K562 (cell line): Measurements from ENCODE around the gene PSMB8. TPM values are rescaled to one million over a fixed set of nuclear protein-coding genes. Genes with fewer than 3 reads are reported as not detected.

Experiments
- ADNP ChIP-seq: fragments of 200-800 bp; sonication (Bioruptor generic); IDR thresholded peaks from 2 replicates; pipeline ENCODE4 v1.6.1; 2016; ENCODE audit warnings: missing genetic modification characterization, missing compliant biosample characterization
- ARNT ChIP-seq, 2 experiments: fragments of 450-650 bp; IDR thresholded peaks; 2 replicates each; pipeline ENCODE4 v1.6.1; 2016; ENCODE audit warnings: mild to moderate bottlenecking in 1 of 2
- E2F8 ChIP-seq: fragments of 450-650 bp; IDR thresholded peaks from 2 replicates; pipeline ENCODE4 v1.7.1; 2018; ENCODE audit warnings: mild to moderate bottlenecking, low read depth; ENCODE audit not compliant: partially characterized antibody
- GTF2E2 ChIP-seq: fragments of 200-800 bp; sonication (Bioruptor generic); IDR thresholded peaks from 2 replicates; pipeline ENCODE4 v1.6.1; 2016; ENCODE audit warnings: missing genetic modification characterization, missing compliant biosample characterization
- HNRNPL ChIP-seq: fragments of 200-400 bp; formaldehyde crosslinking; IDR thresholded peaks from 2 replicates; pipeline ENCODE4 v1.6.1; 2017; ENCODE audit warnings: low read depth, mild to moderate bottlenecking, low read length
- KLF13 ChIP-seq: fragments of 450-650 bp; IDR thresholded peaks from 2 replicates; pipeline ENCODE4 v1.6.1; 2016; ENCODE audit warnings: missing genetic modification characterization, low read depth, mild to moderate bottlenecking, missing compliant biosample characterization, moderate library complexity, borderline replicate concordance
- MCM7 ChIP-seq, 2 experiments: fragments of 450-650 bp; IDR thresholded peaks; 2 replicates each; pipeline ENCODE4 v1.6.1; 2016 to 2018
- NCOA4 ChIP-seq: fragments of 450-650 bp; IDR thresholded peaks from 2 replicates; pipeline ENCODE4 v1.6.1; 2018; ENCODE audit warnings: mild to moderate bottlenecking; ENCODE audit not compliant: partially characterized antibody
- NFYB ChIP-seq: IDR thresholded peaks from 2 replicates; pipeline ENCODE4 v1.6.1; 2011; ENCODE audit warnings: mild to moderate bottlenecking, moderate library complexity; ENCODE audit not compliant: insufficient read length; ENCODE audit errors: extremely low read depth
- NUFIP1 ChIP-seq: fragments of 450-650 bp; IDR thresholded peaks from 2 replicates; pipeline ENCODE4 v1.6.1; 2018; ENCODE audit not compliant: partially characterized antibody
- PKNOX1 ChIP-seq: fragments of 450-650 bp; IDR thresholded peaks from 2 replicates; pipeline ENCODE4 v1.6.1; 2016
- POLR2AphosphoS5 ChIP-seq: IDR thresholded peaks from 2 replicates; pipeline ENCODE4 v1.6.1; 2011; ENCODE audit warnings: mild to moderate bottlenecking, low read depth, low read length, moderate library complexity; ENCODE audit not compliant: control insufficient read depth, insufficient read depth
- PURB ChIP-seq: sonication (generic); formaldehyde crosslinking; IDR thresholded peaks from 2 replicates; pipeline ENCODE4 v1.9.0; 2021; ENCODE audit warnings: low read depth, mild to moderate bottlenecking, missing genetic modification reagents
- SOX6 ChIP-seq: fragments of 450-650 bp; IDR thresholded peaks from 2 replicates; pipeline ENCODE4 v1.6.1; 2014; ENCODE audit warnings: mild to moderate bottlenecking
- XRCC5 ChIP-seq: fragments of 200-400 bp; formaldehyde crosslinking; IDR thresholded peaks from 2 replicates; pipeline ENCODE4 v1.6.1; 2017; ENCODE audit warnings: low read depth, mild to moderate bottlenecking, low read length
- ZEB2 ChIP-seq: fragments of 450-650 bp; IDR thresholded peaks from 2 replicates; pipeline ENCODE4 v1.6.1; 2016
- ZNF121 ChIP-seq: sonication (generic); formaldehyde crosslinking; conservative IDR thresholded peaks from 2 replicates; pipeline ENCODE4 v1.8.0; 2022; ENCODE audit warnings: missing genetic modification reagents
- ZNF134 ChIP-seq: fragments of 250-450 bp; sonication (Bioruptor Pico); conservative IDR thresholded peaks from 2 replicates; pipeline ENCODE4 v1.4.0; 2020
- ZNF445 ChIP-seq: fragments of 250-450 bp; sonication (Bioruptor Pico); IDR thresholded peaks from 2 replicates; pipeline ENCODE4 v1.4.0; 2020; ENCODE audit warnings: low read depth, mild to moderate bottlenecking, moderate library complexity
- ZNF518B ChIP-seq: fragments of 250-450 bp; sonication (Bioruptor Pico); IDR thresholded peaks from 2 replicates; pipeline ENCODE4 v1.5.0; 2021; ENCODE audit warnings: mild to moderate bottlenecking, moderate library complexity
- ZNF583 ChIP-seq: fragments of 250-450 bp; sonication (Bioruptor Pico); IDR thresholded peaks from 2 replicates; pipeline ENCODE4 v1.4.0; 2020
- ZNF696 ChIP-seq: fragments of 250-450 bp; sonication (Bioruptor Pico); conservative IDR thresholded peaks from 2 replicates; pipeline ENCODE4 v1.4.0; 2020; ENCODE audit warnings: mild to moderate bottlenecking, moderate library complexity
- polyA plus RNA-seq, 8 experiments: library from polyadenylated mRNA; depleted of rRNA in 4 of 8; stranded (reverse) in 5 of 8; unstranded in 3 of 8; fragments of >200 nt; fragmentation: Nextera tagmentation in 2 of 8; fragmentation: Illumina TruSeq in 1 of 8; extraction: Ambion mirVana in 2 of 8; extraction: Trizol in 1 of 8; gene quantifications; 2 replicates each; pipeline versions ENCODE4 v1.2.1 to v1.2.3, GENCODE V29; 2011 to 2014; ENCODE audit warnings: inconsistent platforms in 1 of 8, missing spikeins in 1 of 8
- total RNA-seq, 7 experiments: library from RNA; depleted of rRNA in 6 of 7; stranded (reverse); fragments of >200 nt in 6 of 7; fragmentation: Illumina TruSeq in 2 of 7; extraction: Trizol in 2 of 7; gene quantifications; 2 replicates each; pipeline versions ENCODE4 v1.2.1 to v1.2.3, GENCODE V29; 2011 to 2021; ENCODE audit warnings: low replicate concordance in 1 of 7

PSMB8 gene
- total and polyA plus RNA-seq, 9 of the 15 experiments (the other 6 are each of a cell fraction or from before 2014, with no cell fraction given): 0.71 to 4.0 (median 2.4) TPM

GRCh38 chr6:32857156-32857891 lies 13.5 kb upstream of the PSMB8 start (continued):
- TF ChIP-seq POLR2AphosphoS5: peak; percentile 71
- TF ChIP-seq ZNF134 (CRISPR knock-in tag): 0 out of 2 replicates have a peak, but pooled peaks have one; percentile 17
- no peak for TF ChIP-seq ZEB2
- no peak for TF ChIP-seq ADNP (tag)
- no peak for TF ChIP-seq ZNF696
- TF ChIP-seq PURB: no peak
- TF ChIP-seq PKNOX1: peak; percentile 30; the same call in 1 of the 2 replicates
- TF ChIP-seq GTF2E2: no peak
- TF ChIP-seq XRCC5: no peak
- no peak for TF ChIP-seq E2F8
- no peak for TF ChIP-seq NFYB
- no peak for TF ChIP-seq MCM7 (IDR thresholded peaks at IDR 0.05)
- TF ChIP-seq ZNF518B (CRISPR knock-in tag): no peak
- no peak for TF ChIP-seq HNRNPL
- TF ChIP-seq ZNF583: no peak
- TF ChIP-seq ZNF121 (CRISPR knock-in tag): no peak
- TF ChIP-seq KLF13 (tag): no peak
- 0 out of 4 replicates have a peak, but pooled peaks of 1 of the 2 experiments have one; percentile 28 for TF ChIP-seq ARNT (IDR thresholded peaks at IDR 0.05)
- TF ChIP-seq NCOA4: no peak
- TF ChIP-seq ZNF445 (CRISPR knock-in tag): no peak
- TF ChIP-seq SOX6: peak; percentile 76
- no peak for TF ChIP-seq NUFIP1
